ENCODE data around the gene CLPSL2.

The CLPSL2 gene

GRCh38 chr6:35823601-35824000 lies 47.2 kb downstream of the CLPSL2 start:
- Histone ChIP-seq H3K9me3 (ENCODE audit: insufficient read depth, low read depth, low read length) (no peaks in the 10 kb centered on the region), H3K36me3 (ENCODE audit: insufficient read depth, low read depth, low read length) (no peaks in the 10 kb centered on the region), H3K27ac (ENCODE audit: low read length) (no peak overlapping the region), H3K9ac (ENCODE audit: low read depth, low read length) (no peak overlapping the region), H3K4me3 (ENCODE audit: low read length) (no peak overlapping the region), H3K4me1 (ENCODE audit: insufficient read depth, low read length) (no peaks in the 10 kb centered on the region), H3K27me3 (ENCODE audit: insufficient read depth, low read length) (no peaks in the 10 kb centered on the region)

DNA sequence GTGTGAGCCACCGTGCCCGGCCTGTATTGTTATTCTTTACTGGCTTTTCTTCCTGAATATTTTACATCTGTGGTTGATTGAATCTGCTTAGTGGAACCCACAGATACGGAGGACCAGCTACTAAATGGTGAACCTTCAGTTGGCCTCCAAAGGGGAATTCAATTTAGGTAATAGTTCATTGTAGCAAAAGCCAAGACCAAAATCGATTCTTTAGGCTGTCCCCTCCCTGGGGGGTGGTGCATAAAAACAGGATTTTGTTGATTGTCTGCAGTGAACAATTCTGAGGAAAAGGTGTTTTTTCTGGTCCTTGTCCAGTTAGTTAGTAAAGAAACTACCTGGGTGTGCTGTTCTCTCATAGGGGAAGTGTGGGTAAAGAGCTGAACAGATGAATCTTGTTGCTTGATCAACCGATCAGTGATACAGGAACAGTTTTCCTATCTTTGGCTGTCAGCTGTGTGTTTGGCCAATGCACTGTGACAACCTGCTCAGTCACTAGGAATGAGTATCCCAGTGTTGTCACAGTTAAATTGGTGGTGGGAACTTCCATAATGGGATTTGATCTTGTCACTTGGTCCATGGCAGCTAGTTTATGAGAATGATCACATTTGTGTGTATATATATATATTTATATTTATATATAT lies 48.3 kb downstream of the CLPSL2 start:
- Histone ChIP-seq H3K27ac (ENCODE audit: low read length) (no peak overlapping the region), H3K27me3 (ENCODE audit: insufficient read depth, low read length) (no peaks in the 10 kb centered on the region), H3K36me3 (ENCODE audit: insufficient read depth, low read depth, low read length) (no peaks in the 10 kb centered on the region), H3K9ac (ENCODE audit: low read depth, low read length) (no peak overlapping the region), H3K4me3 (ENCODE audit: low read length) (no peak overlapping the region), H3K9me3 (ENCODE audit: insufficient read depth, low read depth, low read length) (no peaks in the 10 kb centered on the region), H3K4me1 (ENCODE audit: insufficient read depth, low read length) (no peaks in the 10 kb centered on the region)

Measured in iPS-20b (cell line).